K562 (cell line): Measurements from ENCODE around the gene FMO5. TPM values are rescaled to one million over a fixed set of nuclear protein-coding genes. Genes with fewer than 3 reads are reported as not detected.

Experiments
- DEAF1 ChIP-seq: fragments of 450-650 bp; formaldehyde crosslinking; IDR thresholded peaks from 2 replicates; pipeline ENCODE4 v1.4.0; 2020; ENCODE audit warnings: mild to moderate bottlenecking, moderate library complexity
- HMGXB4 ChIP-seq: sonication (generic); formaldehyde crosslinking; IDR thresholded peaks from 2 replicates; pipeline ENCODE4 v1.8.1; 2023; ENCODE audit warnings: mild to moderate bottlenecking, missing genetic modification reagents
- HOMEZ ChIP-seq: fragments of 250-450 bp; sonication (Bioruptor Pico); IDR thresholded peaks from 2 replicates; pipeline ENCODE4 v1.4.0; 2020; ENCODE audit warnings: mild to moderate bottlenecking, moderate library complexity
- KHSRP ChIP-seq: fragments of 450-650 bp; IDR thresholded peaks from 2 replicates; pipeline ENCODE4 v1.6.1; 2017
- NRF1 ChIP-seq, 2 experiments: fragments of 450-650 bp; IDR thresholded peaks in 1 of 2; conservative IDR thresholded peaks in 1 of 2; 2 replicates each; pipeline ENCODE4 v1.6.1; 2014; ENCODE audit warnings: mild to moderate bottlenecking in 2 of 2
- TAF15 ChIP-seq: fragments of 200-400 bp; formaldehyde crosslinking; IDR thresholded peaks from 2 replicates; pipeline ENCODE4 v1.6.1; 2017; ENCODE audit warnings: mild to moderate bottlenecking, low read depth, low read length, moderate library complexity
- ZBTB40 ChIP-seq, 2 experiments: fragments of 450-650 bp in 1 of 2; sonication (generic) in 1 of 2; formaldehyde crosslinking in 1 of 2; IDR thresholded peaks; 2 replicates each; pipeline versions ENCODE4 v1.7.1 to v1.9.0; 2016 to 2022; ENCODE audit warnings: inconsistent platforms in 1 of 2, mild to moderate bottlenecking in 1 of 2, missing genetic modification reagents in 1 of 2
- ZEB2 ChIP-seq: fragments of 450-650 bp; IDR thresholded peaks from 2 replicates; pipeline ENCODE4 v1.6.1; 2016
- ZHX1 ChIP-seq: fragments of 150-350 bp; conservative IDR thresholded peaks from 2 replicates; pipeline ENCODE4 v1.6.1; 2014; ENCODE audit warnings: low read length
- ZNF24 ChIP-seq: fragments of 450-650 bp; IDR thresholded peaks from 2 replicates; pipeline ENCODE4 v1.6.1; 2016
- polyA plus RNA-seq, 8 experiments: library from polyadenylated mRNA; depleted of rRNA in 4 of 8; stranded (reverse) in 5 of 8; unstranded in 3 of 8; fragments of >200 nt; fragmentation: Nextera tagmentation in 2 of 8; fragmentation: Illumina TruSeq in 1 of 8; extraction: Ambion mirVana in 2 of 8; extraction: Trizol in 1 of 8; gene quantifications; 2 replicates each; pipeline versions ENCODE4 v1.2.1 to v1.2.3, GENCODE V29; 2011 to 2014; ENCODE audit warnings: inconsistent platforms in 1 of 8, missing spikeins in 1 of 8
- total RNA-seq, 7 experiments: library from RNA; depleted of rRNA in 6 of 7; stranded (reverse); fragments of >200 nt in 6 of 7; fragmentation: Illumina TruSeq in 2 of 7; extraction: Trizol in 2 of 7; gene quantifications; 2 replicates each; pipeline versions ENCODE4 v1.2.1 to v1.2.3, GENCODE V29; 2011 to 2021; ENCODE audit warnings: low replicate concordance in 1 of 7

The FMO5 gene
- total and polyA plus RNA-seq, 9 of the 15 experiments (the other 6 are each of a cell fraction or from before 2014, with no cell fraction given) = 0.11 to 0.69 (median 0.19) TPM; not detected in 1

- no peak for TF ChIP-seq ZBTB40 (IDR thresholded peaks at IDR 0.05)
- TF ChIP-seq ZBTB40 (CRISPR knock-in tag; IDR thresholded peaks at IDR 0.05) = no peak
- no peak for TF ChIP-seq DEAF1 (CRISPR knock-in tag)
- TF ChIP-seq HMGXB4 = no peak
- no peak for TF ChIP-seq KHSRP
- no peak for TF ChIP-seq NRF1 (conservative IDR thresholded peaks at IDR 0.05 in 1 of 2, IDR thresholded peaks at IDR 0.05 in 1 of 2)
- no peak for TF ChIP-seq ZNF24
- no peak for TF ChIP-seq ZEB2
- TF ChIP-seq TAF15 = no peak
- no peak for TF ChIP-seq ZHX1
- no peak for TF ChIP-seq HOMEZ (CRISPR knock-in tag)
These were observed 39.1 kb upstream of the FMO5 start (continued) for GRCh38 chr1:147264158-147264768.
